ENCODE results near the gene TTC9B.

DNA sequence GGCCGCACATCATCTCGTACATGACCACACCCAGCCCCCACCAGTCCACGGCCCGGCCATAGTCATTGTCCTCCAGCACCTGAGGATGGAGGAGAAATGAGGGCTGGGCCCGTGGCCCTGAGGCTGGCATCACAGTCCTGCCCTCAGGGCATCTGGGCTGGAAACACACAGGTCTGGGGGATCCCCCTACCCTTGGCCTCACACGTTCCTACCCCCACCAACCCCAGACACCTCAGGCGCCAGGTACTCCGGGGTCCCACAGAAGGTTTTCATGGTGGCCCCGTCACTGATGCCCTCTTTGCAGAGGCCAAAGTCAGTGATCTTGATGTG is 17.8 kb upstream of the TTC9B start:
- TF ChIP-seq, protein P1, sequence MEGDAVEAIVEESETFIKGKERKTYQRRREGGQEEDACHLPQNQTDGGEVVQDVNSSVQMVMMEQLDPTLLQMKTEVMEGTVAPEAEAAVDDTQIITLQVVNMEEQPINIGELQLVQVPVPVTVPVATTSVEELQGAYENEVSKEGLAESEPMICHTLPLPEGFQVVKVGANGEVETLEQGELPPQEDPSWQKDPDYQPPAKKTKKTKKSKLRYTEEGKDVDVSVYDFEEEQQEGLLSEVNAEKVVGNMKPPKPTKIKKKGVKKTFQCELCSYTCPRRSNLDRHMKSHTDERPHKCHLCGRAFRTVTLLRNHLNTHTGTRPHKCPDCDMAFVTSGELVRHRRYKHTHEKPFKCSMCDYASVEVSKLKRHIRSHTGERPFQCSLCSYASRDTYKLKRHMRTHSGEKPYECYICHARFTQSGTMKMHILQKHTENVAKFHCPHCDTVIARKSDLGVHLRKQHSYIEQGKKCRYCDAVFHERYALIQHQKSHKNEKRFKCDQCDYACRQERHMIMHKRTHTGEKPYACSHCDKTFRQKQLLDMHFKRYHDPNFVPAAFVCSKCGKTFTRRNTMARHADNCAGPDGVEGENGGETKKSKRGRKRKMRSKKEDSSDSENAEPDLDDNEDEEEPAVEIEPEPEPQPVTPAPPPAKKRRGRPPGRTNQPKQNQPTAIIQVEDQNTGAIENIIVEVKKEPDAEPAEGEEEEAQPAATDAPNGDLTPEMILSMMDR (IDR thresholded peaks at IDR 0.05 in 8 of 11, conservative IDR thresholded peaks at IDR 0.05 in 3 of 11) = no peak
- no peak for TF ChIP-seq POLR2AphosphoS5 (IDR thresholded peaks at IDR 0.05)

Measured in spleen (tissue), 7 donors.